Measurements from ENCODE around the gene NMS. TPM values are rescaled to one million over a fixed set of nuclear protein-coding genes. Genes with fewer than 3 reads are reported as not detected.

The NMS gene
- polyA plus RNA-seq, 5 donors, result not detected

DNA sequence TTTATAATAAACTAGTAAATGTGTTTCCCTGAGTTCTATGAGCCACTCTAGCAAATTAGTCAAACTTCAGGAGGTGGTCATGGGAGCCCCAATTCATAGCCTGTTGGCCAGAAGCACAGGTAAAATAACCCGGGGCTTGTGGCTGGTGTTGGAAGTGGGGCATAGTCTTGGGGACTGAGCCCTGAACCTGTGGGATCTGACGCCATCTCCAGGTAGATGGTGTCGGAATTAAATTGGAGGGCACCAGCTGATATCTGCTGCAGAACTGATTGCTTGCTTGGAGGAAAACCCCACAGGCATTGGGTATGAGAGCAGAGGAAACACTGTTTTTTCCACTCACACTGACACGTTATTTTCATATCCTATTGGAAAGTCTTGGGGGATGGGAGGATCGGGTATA is 14.1 kb downstream of the NMS start:
- no peak for DNase-seq

DNA sequence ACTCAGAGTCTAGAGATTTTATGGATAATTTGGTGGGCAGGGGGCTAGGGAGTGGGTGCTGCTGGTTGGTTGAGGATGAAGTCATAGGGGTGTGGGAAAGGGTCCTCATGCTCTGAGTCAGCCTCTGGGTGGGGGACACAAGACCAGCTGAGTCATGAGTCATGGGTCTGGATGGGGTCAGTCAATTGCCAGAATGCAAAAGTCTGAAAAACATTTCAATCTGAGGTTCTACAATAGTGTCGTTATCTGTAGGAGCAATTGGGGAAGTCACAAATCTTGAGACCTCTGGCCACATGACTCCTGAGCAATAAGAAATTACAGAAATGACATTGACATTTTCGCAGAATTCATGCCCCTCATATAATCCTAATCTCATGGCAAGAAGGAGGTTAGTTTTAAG is 15.1 kb downstream of the NMS start:
- no peak for DNase-seq

DNA sequence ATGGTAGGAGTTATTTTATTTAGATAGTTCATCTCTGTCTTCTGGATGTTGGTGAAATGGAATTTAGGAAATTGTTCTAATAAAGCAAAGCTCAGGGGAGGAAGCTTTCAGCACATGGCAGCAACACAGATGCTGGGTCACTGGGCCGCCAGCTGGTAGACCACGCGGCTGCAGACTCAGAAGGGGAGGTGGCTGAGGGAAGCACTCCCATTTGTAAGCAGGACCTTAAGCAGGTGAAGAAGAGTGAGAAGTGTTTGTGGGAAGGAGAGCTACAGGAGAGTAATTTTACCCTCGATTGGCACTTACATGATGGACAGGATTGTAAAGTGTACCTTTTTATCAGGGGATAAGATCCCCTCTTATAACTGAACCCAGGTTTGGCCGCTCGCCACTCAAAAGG is 24.4 kb downstream of the NMS start:
- peak in 1 of 2 donors; percentile 11 for DNase-seq

DNA sequence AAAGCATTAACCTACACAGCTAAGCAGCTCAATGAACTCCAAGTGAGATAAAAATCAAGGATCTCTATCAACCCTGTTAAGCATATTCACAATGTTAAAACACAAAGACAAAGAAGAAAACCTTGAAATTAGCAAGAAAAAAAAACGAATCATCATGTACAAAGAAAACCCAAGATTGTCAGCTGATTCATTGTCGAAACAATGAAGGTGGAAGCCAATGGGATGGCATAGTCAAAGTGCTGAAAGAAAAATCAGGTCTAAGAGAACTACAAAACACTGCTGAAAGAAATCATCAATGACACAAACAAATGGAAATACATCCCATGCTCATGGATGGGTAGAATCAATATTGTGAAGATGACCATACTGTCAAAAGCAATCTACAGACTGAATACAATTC is 32.5 kb downstream of the NMS start:
- no peak for DNase-seq

DNA sequence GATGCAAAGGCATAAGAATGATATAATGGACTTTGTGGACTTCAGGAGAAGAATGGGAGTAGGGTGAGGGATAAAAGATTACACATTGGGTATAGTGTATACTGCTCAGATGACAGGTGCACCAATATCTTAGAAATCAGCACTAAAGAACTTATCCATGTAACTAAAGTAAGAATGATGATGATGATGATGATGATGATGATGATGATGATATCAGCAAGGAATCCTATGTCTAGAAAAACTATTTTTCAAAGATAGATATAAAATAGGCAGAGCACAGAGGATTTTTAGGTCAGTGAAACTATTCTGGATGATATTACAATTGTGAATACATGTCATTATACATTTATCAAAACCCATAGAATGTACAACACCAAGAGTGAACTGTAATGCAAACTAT is 34.3 kb downstream of the NMS start:
- no peak for DNase-seq

DNA sequence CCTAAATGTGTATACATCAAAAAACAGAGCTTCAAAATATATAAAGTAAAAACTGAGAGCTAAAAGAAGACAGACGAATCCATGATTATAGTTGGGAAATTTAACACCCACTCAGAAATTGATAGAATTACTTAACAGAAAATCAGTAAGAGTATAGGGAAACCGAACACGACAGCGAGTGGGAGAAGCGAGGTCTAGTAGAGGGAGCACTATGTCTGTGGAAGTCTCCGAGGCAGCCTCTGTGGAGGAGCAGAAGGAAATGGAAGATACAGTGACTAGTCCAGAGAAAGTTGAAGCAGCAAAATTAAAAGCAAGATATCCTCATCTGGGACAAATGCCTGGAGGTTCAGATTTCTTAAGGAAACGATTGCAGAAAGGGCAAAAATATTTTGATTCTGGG is 38.8 kb downstream of the NMS start:
- DNase-seq, result no peak

DNA sequence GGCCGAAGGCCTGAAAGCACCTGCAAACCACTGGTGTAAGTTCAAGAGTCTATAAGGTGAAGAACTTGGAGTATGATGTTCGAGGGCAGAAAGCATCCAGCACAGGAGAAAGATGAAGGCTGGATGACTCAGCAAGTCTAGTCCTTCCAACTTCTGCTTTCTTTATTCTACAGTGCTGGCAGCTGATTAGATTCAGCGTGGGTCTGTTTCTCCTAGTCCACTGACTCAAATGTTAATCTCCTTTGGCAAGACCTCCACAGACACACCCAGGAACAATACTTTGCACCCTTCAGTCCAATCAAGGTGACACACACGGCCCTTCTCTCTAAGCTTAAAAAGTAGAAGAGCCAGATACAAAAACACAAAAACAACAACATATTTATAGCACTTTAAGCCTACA is 43.4 kb downstream of the NMS start:
- DNase-seq, result no peak

DNA sequence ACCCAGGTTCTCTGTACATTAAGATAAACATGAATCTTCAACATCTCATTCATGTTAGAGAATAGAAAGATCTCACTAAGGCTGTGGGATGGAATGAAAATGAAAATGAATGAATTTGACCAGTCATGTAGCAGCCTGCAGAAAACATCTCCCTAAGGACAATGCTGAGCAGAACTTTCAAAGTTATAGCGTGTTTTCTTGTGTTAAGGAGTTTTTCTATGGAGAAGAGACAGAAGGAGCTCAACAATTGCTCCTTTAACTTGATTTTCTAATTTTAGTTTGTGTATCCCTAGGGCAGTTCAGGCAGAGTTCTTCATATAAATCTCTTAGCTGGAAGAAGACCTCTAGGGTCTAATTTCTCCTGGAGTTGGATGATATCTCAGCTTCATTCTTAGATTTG is 47.3 kb downstream of the NMS start:
- no peak for DNase-seq

DNA sequence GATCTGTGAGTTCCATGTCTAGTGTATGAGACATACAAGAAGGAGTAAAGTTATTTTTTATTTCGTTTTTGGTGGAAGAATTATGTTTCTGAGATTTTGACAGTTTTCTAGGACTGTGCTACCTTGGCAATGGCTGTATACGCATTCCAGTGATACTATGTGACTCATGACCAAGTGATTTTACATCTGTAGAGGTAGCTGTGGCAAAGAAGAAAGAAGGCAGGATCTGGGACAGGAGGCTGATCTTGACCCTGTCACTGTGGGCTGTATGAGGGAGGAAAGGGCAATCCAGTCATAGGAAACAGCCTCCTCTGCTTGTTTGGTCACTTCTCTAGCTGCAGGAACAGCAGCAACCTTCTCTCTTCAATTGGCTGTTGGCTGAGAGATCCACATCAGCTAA is 48.5 kb downstream of the NMS start:
- no peak for DNase-seq

DNA sequence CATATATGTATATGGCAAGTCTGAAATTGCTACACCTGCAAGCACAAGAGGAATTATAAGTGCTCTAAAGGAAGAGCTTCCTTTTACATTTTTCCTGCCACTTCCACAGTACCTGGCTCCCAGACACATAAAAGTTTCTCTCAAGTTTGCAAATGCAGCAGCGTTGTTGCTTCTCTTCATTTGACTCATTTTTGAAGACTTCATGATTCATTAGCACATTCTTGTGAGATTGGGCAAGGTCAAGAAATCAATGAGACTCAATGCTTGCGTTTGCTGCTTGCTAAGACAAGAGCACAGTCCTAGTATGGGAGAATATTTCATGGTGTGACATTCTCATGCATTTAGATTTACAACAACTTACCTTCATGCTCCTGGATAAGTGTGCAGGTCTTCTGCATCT is 49.9 kb downstream of the NMS start:
- no peak for DNase-seq

DNA sequence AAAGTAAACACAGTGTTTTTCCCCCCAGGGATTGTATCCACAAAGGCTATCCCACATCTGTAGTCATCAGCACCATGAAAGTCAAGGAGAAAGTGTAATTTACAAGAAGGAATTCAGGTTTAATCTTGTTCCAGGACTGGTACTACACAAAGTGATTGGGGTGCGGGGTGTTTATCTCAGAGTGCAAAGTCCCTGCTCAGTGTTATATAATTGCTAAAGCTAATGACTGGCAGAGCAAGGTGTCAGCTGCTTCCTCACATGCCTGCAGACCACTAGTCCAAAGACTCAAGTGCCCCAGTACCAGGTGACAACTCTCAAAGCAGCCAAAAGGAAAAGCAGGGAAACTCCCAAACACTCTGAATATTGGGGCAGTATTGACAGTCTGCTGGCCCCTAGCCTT is 52.1 kb downstream of the NMS start:
- no peak for DNase-seq

DNA sequence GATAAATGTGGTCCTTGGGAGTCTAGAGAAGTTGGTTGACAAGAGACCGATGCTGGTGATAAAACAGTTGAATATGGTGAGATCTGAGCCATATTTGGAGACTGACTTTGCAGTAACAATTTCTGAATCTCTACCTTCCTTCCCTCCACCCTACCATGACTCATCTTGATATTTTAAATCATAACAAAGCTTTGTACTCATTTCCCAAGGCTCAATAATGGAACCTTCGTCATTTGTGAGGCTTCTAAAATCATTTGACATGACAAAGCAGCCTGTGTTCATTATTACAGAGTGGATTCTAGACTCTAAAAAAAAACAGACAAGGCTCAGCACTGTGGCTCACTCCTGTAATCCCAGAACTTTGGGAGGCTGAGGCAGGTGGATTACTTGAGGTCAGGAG is 54.0 kb downstream of the NMS start:
- no peak for DNase-seq

DNA sequence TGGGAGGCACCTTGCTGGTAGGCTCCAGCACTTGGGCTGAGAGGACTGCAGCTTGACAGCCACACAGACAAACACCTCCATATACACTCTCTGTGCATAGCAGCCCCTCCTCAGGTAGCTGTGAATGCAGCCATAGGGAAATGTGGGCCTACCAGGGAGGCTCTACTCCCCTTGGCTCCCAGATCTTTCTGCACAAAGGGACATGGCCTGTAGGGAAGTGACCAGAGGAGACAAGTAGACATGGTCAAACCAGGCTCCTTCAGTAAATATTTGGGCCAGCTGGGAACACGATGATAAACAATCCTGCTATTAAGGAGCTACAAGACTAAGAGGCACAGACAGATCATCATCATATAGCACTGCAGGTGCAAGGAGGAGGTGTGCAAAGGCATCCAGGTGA is 56.6 kb downstream of the NMS start:
- DNase-seq, result no peak

DNA sequence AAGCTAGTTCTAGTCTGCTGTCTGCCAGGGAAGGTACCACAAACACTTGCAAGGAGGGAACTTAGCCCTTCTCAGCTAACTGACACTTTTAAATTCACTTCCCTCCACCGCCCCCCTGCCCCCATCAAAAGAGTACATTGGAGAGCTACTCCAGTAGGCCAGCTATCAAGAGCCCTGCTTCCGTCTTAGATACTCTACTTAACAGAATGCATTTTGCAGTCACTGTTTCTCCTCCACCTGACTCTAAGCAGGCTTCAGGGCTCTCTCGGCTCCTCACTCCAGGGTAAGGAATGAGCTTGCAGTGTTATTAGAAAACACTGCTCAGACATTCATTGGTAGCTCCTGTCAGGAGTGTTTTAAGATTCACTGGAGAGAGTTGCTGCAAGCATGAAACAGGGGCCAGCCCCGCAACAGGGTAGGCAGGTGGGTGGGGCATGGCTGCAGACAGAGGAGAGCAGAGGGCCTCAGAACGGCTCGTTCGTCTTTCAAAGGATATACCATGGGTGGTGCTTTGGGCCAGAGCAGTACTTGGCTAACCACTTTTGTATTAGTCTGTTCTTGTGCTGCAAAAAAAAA is 57.2 kb downstream of the NMS start:
- peak in 1 of 2 donors; percentile 2 for DNase-seq

DNA sequence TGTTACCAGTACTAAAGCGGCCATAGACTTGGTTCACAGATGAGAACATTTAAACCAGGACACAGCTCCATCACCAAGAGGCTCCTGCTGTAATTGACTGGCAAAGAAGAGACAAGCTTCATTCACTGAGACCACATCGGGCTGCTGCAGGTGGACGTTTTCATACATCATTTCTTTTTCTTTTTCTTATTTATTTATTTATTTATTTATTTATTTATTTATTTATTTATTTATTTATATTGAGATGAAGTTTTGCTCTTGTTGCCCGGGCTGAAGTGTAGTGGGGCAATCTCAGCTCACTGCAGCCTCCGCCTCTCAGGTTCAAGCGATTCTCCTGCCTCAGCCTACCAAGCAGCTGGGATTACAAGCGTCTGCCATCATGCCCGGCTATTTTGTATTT is 58.9 kb downstream of the NMS start:
- no peak for DNase-seq

DNA sequence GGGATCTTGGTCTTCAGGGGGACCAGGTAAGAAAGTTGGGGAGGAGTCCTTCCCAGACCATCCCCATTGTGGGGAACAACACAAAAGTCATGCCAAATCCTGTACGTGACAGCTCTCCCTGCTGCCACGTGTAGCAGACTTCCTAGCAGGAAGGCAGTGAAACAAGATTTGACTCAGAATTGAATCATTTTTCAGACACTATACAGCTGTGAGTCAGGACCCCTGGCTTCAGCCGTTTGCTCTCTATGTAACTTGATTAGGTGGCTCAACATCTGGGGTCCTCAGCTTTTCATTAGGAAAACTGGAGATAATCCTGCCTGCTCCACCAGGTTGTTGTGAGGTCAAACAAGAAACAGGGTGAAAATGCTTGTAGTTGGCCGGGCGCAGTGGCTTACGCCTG is 59.6 kb downstream of the NMS start:
- no peak for DNase-seq

Other genes with a start within 250 kb of the NMS start
- 1 to 10 TPM; 2.1 to 4.6 (median 3.4) TPM for gene LONRF2, start 148.0 kb upstream of the NMS start, polyA plus RNA-seq (ENCODE audit: insufficient read depth in 1 of 5, insufficient read length in 5 of 5, low replicate concordance in 1 of 5)
- gene CHST10, start 52.8 kb upstream of the NMS start, polyA plus RNA-seq (ENCODE audit: insufficient read depth in 1 of 5, insufficient read length in 5 of 5, low replicate concordance in 1 of 5), result 10 to 100 TPM; 26.6 to 30.7 (median 28.8) TPM
- 10 to 100 TPM; 27.8 to 31.8 (median 29.9) TPM for gene PDCL3, start 92.5 kb downstream of the NMS start, polyA plus RNA-seq (ENCODE audit: insufficient read depth in 1 of 5, insufficient read length in 5 of 5, low replicate concordance in 1 of 5)